ENCODE results near the gene TAS2R1.
"Not testable (repeated sequence)": the region's sequence is repeated elsewhere in the genome, so short reads cannot be mapped to it uniquely, and the experiment has no call there.

Gene TAS2R1

GRCh38 chr5:9621379-9621903 is 8.7 kb downstream of the TAS2R1 start:
- FAIRE-seq: no peak

DNA sequence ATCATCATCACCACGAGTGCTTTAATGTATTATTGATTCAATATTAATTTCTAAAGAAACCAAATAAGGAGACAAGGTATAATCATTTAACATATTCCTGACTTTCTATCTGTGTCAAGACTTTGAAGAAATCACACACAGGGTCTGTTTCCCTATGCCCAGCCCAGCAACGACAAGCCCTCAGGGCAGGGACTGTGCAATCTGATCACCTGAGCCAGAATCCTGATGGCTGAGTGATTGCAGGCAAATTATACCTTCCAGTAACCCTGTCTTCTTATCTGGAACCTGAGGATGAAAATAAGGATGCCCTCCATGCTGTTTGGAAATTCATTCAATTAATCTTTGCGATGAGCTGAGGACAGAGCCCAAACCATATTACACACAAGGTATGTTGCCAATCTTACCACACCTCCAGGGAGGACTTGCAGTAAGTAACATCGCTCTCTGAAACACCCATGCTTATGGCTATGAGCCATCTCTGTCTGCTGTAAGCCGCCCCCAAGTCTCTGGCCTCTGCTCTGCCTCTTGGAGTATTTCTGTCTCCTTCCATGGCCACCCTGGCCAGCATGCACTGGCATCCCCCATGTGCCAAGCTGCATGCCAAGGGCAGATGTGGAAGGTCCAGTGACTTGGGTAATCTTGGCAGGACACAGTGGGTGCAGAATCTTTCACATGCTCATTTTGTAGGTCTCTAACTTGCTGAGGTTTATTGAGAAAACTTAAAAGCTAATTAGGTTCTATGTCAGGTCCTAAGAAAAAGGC is 10.6 kb downstream of the TAS2R1 start:
- FAIRE-seq: no peak

GRCh38 chr5:9617739-9618504 is 12.2 kb downstream of the TAS2R1 start:
- no peak for FAIRE-seq

DNA sequence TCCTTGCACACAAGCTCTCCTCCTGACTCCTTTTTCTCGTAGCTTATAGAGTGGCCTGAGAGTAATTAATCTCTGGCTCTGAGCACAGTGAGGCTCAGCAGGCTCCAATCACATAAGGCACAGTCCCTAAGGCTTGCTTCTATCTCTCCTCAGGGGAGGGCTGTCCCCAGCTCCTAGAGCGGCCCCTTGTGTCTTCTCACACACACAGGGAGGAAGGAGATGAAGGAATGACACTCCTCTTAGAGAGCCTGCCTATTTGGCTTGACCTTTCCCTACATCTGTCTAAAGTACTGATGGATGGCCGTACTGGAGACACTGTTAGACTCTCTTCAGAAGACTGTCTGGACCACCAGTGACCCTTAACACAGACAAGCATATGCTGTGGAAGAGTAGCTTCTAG is 12.9 kb downstream of the TAS2R1 start:
- no peak for FAIRE-seq

GRCh38 chr5:9615331-9615730 is 14.8 kb downstream of the TAS2R1 start:
- FAIRE-seq: no peak

GRCh38 chr5:9613360-9613759 is 16.8 kb downstream of the TAS2R1 start:
- FAIRE-seq: no peak

- FAIRE-seq: no peak
Measured at GRCh38 chr5:9610969-9611368, 19.2 kb downstream of the TAS2R1 start.

- no peak for FAIRE-seq
Measured at GRCh38 chr5:9610364-9610763, 19.8 kb downstream of the TAS2R1 start.

DNA sequence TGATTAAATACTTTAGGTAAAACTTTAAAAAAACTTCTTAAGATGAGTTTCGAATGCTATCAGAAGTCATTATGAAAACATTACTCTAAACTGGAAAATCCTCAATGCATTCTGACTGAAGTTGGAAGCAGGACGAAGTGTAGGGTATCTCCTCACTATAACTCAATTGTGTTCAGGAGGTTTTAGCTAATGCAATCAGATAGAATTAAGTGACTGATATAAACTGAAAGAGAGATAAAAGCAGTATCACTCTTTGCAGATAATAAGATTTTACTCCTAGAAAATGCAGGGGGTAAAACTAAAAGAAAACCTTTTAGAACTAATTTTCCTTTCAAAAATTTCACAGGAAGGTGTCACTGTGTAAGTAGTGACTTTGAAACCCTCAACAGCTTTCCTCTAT is 22.1 kb downstream of the TAS2R1 start:
- no peak for FAIRE-seq

- FAIRE-seq: no peak
Measured at GRCh38 chr5:9605041-9605838, 24.9 kb downstream of the TAS2R1 start.

GRCh38 chr5:9604416-9604815 is 25.7 kb downstream of the TAS2R1 start:
- FAIRE-seq: no peak

DNA sequence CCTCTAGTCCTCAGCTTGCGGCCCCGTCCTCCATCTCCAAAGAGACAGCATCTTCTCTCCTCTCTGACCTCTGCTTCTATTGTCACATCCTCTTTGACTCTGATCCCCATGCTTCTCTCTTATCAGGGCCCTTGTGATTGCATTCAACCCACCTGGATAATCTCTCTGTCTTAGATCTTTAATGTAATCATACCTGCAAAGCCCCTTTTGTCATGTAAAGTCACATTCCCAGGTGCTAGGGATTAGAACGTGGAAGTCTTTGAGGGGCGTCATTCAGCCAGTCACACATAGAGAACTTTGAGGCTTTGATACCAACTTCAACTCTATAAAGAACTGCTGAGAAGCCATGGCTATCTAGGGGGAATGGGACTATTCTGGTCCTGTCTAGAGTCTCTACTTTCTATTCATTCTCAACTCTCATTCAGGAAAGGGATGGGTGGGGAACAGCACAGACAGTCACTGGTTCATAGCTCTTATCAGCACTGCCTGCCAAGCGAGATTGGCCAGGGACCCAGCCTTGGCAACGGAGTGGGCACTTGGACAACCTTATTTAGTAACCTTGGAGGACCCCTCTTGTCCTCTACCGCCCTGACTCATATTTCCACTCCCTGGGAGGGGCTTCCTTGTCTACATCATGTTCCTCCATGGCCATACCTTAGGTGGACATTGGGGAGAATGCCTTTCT is 29.0 kb downstream of the TAS2R1 start:
- FAIRE-seq: no peak

DNA sequence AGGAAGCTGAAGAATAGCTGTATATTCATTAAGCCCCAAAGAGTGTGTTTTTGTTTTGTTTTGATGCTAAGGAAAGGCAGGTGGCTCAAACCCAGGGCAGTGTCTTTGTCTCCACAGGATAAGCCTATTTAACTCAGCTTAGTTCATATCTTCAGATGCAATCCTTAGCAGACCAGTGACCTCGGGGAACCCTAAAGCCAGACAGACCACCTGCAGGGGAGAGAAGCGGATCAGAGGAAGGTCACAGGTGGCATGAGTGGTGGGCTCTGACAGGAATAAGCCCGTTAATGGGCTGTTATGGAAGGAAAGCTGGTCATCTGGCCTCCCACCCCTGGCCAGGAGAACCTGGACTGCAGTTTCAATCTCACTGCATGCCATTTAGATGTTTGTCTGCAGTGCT is 30.8 kb downstream of the TAS2R1 start:
- FAIRE-seq: no peak

- not testable (repeated sequence) for FAIRE-seq
Measured at GRCh38 chr5:9598329-9598728, 31.8 kb downstream of the TAS2R1 start.

GRCh38 chr5:9597322-9597721 is 32.8 kb downstream of the TAS2R1 start:
- FAIRE-seq: not testable (repeated sequence)

GRCh38 chr5:9596824-9597223 is 33.3 kb downstream of the TAS2R1 start:
- FAIRE-seq: no peak

GRCh38 chr5:9596171-9596780 is 33.9 kb downstream of the TAS2R1 start:
- FAIRE-seq: no peak

DNA sequence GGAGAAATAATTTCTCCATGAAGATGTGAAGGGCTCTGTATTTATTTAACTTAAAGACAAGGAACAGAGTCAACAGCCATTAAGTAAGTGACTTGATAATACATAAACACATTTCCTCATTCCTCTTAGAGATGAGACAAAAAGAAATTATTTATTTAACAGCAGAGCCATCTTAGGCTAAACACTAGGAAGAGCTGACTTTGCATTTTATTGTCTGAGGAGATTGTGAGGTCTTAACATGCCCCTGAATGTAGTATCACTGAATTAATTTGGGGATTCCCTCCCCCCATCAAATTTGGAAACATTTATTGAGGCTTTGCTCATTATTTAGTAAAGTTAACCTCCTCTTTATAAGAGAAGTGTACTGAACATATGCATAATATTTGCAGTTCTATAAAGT is 35.2 kb downstream of the TAS2R1 start:
- FAIRE-seq: no peak

DNA sequence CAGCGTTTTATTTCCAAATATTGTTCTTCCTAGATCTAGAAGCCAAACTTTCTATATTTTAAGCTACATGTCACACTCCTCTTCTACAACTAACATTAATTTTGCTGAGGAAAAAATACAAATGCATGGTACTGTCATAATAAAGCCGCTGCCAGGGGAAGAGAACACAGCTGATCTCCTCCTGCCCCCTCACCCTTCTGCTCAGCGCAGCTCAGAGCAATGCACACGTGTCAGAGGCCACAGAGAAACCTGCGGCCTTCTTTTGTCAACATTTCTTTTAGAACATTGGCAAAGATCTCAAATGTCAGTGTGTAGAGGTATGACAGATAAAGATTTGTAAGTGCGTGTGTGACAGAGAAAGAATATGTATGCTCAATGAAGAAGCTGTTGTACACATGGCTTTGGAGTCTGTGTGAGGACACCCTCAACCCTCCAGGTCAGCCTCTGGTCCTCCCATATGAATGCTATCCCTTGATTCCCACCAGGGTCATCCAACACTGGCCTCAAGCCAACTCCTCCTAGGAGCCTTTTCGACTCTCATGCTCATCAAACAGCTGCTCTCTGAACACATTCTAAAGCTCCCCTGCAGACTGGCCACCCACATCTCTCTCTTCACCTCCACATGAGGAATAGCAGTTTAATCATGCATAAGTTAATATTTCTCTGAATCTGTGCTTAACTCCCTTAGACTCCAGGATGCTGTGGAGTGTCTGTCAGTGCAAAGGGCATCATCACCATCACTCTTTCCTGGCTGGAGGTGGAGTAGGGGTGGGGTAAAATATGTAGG is 40.9 kb downstream of the TAS2R1 start:
- FAIRE-seq: no peak

- no peak for FAIRE-seq
Measured at GRCh38 chr5:9588254-9588653, 41.9 kb downstream of the TAS2R1 start.

DNA sequence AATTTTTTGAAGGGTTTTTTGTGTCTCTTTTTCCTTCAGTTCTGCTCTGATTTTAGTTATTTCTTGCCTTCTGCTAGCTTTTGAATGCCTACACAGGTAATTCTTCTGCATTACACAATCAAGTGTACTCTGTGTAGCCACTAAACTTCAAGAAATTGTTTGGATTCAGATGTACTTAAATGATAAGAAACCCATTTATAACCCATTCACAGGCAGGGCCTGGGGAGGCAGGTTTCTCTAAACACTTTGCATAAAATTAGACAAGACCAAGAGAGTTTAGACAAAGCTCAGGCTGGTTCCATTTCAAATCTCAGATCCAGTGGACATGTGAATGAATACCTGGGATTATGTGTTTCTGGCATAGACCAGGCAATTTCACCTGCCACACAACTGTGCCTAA is 43.0 kb downstream of the TAS2R1 start:
- FAIRE-seq: no peak

Data from colon (tissue), 2 donors.